BE2C (cell line): ENCODE results near the gene SLC22A23.

Experiments
- DNase-seq: peaks from one replicate; pipeline ENCODE4 v3.0.0-alpha.2; 2020
- H3K27me3 ChIP-seq: fragments of 250-450 bp; sonication (Bioruptor Pico); 2 replicates; pipeline ENCODE4 v1.5.1; 2020; ENCODE audit warnings: mild to moderate bottlenecking
- H3K36me3 ChIP-seq: fragments of 250-450 bp; sonication (Bioruptor Pico); 2 replicates; pipeline ENCODE4 v1.5.1; 2020; ENCODE audit warnings: mild to moderate bottlenecking
- H3K4me1 ChIP-seq: fragments of 250-450 bp; sonication (Bioruptor Pico); 2 replicates; pipeline ENCODE4 v1.5.1; 2020
- H3K4me3 ChIP-seq: 2 replicates; pipeline ENCODE4 v1.5.1; 2011; ENCODE audit warnings: low read depth, low read length
- H3K9me3 ChIP-seq: fragments of 250-450 bp; sonication (Bioruptor Pico); 2 replicates; pipeline ENCODE4 v1.5.1; 2020
- TF ChIP-seq, protein P1 (sequence below): IDR thresholded peaks from 2 replicates; pipeline ENCODE4 v1.5.1; 2012; ENCODE audit warnings: mild to moderate bottlenecking, low read depth, low read length

SLC22A23 gene

GRCh38 chr6:3361312-3362037, 95.4 kb downstream of the SLC22A23 start:
- Histone ChIP-seq H3K9me3 (no peaks in the 10 kb centered on the region), H3K4me1 (no peaks in the 10 kb centered on the region), H3K36me3 (no peaks in the 10 kb centered on the region), H3K27me3 (peaks cover 16% of the 10 kb centered on the region), H3K4me3 (no peak overlapping the region)
- DNase-seq = no peak
- TF ChIP-seq, protein P1, sequence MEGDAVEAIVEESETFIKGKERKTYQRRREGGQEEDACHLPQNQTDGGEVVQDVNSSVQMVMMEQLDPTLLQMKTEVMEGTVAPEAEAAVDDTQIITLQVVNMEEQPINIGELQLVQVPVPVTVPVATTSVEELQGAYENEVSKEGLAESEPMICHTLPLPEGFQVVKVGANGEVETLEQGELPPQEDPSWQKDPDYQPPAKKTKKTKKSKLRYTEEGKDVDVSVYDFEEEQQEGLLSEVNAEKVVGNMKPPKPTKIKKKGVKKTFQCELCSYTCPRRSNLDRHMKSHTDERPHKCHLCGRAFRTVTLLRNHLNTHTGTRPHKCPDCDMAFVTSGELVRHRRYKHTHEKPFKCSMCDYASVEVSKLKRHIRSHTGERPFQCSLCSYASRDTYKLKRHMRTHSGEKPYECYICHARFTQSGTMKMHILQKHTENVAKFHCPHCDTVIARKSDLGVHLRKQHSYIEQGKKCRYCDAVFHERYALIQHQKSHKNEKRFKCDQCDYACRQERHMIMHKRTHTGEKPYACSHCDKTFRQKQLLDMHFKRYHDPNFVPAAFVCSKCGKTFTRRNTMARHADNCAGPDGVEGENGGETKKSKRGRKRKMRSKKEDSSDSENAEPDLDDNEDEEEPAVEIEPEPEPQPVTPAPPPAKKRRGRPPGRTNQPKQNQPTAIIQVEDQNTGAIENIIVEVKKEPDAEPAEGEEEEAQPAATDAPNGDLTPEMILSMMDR = no peak

- Histone ChIP-seq H3K4me1 (no peaks in the 10 kb centered on the region), H3K27me3 (peaks cover 11% of the 10 kb centered on the region), H3K36me3 (no peaks in the 10 kb centered on the region), H3K4me3 (no peak overlapping the region), H3K9me3 (no peaks in the 10 kb centered on the region)
- TF ChIP-seq, protein P1 = no peak
- DNase-seq = no peak
Measured at GRCh38 chr6:3360727-3361045, 96.2 kb downstream of the SLC22A23 start.

DNA sequence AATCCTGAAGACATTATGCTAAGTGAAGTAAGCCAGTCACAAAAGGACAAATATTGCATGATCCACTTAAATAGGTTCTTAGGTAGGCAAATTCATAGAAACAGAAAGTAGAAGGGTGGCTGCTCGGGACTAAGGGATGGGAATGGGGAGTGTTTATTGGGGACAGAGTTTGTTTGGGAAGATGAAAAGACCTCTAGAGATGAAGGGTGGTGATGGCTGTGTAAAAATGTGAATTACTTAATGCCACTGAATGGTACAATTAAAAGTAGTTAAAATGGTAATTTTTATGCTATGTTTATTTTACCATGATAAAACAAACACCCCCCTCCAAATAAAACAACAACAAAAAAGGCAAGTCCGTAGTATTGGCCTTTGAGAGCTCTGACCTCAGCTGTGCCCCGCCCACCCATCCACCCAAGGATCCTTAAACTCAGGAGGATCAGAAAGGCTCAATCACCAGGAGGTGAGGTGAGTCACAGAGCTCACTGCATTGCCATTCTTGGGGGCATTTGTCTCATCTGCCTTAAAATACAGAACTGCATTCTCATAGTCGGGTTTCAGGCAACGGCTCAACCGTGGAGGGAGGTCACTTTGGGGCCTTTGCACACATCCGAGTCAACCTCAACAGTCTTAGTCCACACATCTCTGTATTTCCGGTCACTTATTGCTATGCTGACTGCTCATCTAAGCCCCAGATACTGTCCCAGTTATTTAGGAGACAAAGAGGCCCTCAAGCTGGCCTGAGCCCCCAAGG, 96.7 kb downstream of the SLC22A23 start:
- Histone ChIP-seq H3K27me3 (peaks cover 8% of the 10 kb centered on the region), H3K4me1 (no peaks in the 10 kb centered on the region), H3K36me3 (no peaks in the 10 kb centered on the region), H3K9me3 (no peaks in the 10 kb centered on the region), H3K4me3 (no peak overlapping the region)
- TF ChIP-seq, protein P1 = no peak
- DNase-seq = no peak

DNA sequence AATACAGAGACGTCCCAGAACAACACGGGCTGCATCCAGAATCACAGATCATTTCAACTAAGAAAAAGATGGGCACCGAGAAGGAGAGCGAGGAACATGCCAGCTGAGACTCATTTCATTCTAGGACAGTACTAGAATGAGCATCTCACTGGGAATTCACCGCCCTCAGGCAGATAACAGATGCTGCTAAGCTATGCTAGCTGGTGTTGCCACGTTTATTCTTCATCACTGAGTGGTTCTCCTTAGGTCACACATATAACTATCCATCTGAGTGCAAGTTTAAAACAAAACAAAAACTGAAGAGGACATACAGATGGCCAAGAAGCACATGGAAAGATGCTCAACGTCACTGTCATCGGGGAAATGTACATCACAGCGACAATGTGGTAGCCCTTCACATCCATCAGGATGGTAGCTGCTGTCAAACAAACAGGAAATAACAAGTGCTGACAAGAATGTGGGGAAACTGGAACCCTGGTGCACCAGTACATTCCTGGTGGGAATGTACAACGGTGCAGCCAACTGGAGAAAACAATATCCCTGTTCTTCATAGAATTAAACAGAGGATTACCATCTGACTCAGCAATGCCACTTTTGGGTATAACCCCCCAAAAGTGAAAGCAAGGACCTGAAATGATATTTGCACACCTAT, 97.6 kb downstream of the SLC22A23 start:
- Histone ChIP-seq H3K4me3 (no peak overlapping the region), H3K36me3 (no peaks in the 10 kb centered on the region), H3K9me3 (no peaks in the 10 kb centered on the region), H3K4me1 (no peaks in the 10 kb centered on the region), H3K27me3 (no peaks in the 10 kb centered on the region; the same call in 1 of the 2 replicates)
- TF ChIP-seq, protein P1 = no peak
- DNase-seq = no peak

GRCh38 chr6:3358413-3359100, 98.3 kb downstream of the SLC22A23 start:
- Histone ChIP-seq H3K4me1 (no peaks in the 10 kb centered on the region), H3K9me3 (no peaks in the 10 kb centered on the region), H3K4me3 (no peak overlapping the region), H3K27me3 (no peaks in the 10 kb centered on the region), H3K36me3 (no peaks in the 10 kb centered on the region)
- TF ChIP-seq, protein P1 = no peak
- no peak for DNase-seq
